ENCODE results near the gene SKI.
"Not testable (repeated sequence)": the region's sequence is repeated elsewhere in the genome, so short reads cannot be mapped to it uniquely, and the experiment has no call there.

The SKI gene

DNA sequence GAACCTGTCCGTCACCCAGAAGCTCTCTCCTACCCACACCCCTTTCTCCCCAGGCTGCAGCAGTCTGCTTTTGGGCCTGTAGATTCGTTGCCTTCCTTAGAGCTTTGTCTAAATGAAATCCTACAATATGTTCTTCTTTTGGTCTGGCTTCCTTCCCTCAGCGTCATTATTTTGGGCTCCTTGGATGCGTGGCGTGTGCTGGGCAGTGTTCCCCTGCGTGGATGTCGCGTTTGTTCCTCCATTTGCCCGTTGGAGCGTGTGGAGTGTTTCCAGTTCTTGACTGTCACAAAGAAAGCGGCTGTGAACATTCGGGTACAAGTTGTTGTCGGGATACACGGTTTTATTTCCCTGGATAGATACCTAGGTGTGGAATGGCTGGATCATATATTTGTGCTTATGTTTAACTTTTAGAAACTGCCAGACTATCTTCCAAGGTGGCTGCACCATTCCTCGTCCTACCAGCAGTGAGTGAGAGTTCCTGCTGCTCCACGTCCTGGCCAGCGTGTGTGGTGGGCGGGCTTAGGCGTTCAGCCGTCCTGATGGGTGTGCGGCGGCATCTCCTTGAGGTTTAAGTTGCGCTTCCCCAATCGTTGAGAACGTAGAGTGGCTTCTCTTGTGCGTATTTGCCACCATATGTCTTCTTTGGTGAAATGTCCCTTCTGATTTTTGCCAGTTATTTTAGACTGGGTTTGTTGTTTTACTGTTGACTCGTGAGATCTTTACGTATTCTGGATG, 31.7 kb downstream of the SKI start:
- no peak for DNase-seq (ENCODE audit: low read depth in 2 of 2)

DNA sequence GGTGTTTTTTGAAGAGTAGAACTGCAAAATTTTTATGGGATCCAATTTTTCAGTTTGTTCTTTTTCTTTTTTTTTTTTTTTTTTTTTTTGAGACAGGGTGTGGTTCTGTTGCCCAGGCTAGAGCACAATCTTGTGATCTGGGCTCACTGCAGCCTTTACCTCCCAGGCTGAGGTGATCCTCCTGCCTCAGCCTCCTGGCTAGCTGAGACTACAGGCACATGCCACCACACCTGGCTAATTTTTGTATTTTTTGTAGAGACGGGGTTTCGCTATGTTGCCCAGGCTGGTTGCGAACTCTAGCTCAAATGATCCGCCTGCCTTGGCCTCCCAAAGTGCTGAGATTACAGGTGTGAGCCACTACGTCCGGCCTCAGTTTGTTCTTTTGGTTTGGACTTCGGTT, 32.4 kb downstream of the SKI start:
- not testable (repeated sequence) for DNase-seq (ENCODE audit: low read depth in 2 of 2)

DNA sequence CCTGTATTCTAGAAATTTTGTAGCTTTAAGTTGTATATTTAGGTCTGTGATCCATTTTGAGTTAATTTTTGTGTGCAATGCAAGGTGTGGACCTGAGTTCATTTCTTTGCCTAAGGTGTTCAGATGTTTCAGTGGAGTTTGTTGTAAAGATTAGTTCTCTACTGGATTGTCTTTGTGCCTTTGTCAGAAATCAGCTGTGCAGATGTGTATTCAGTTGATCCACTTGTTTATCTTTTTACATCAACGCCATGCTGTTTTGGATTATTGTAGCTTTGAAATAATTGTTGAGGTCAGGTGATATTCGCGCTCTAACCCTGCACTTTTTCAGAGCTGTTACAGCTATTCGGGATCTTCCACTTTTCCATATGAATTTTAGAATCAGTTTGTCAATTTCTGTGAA, 32.8 kb downstream of the SKI start:
- DNase-seq (ENCODE audit: low read depth in 2 of 2) = no peak

DNA sequence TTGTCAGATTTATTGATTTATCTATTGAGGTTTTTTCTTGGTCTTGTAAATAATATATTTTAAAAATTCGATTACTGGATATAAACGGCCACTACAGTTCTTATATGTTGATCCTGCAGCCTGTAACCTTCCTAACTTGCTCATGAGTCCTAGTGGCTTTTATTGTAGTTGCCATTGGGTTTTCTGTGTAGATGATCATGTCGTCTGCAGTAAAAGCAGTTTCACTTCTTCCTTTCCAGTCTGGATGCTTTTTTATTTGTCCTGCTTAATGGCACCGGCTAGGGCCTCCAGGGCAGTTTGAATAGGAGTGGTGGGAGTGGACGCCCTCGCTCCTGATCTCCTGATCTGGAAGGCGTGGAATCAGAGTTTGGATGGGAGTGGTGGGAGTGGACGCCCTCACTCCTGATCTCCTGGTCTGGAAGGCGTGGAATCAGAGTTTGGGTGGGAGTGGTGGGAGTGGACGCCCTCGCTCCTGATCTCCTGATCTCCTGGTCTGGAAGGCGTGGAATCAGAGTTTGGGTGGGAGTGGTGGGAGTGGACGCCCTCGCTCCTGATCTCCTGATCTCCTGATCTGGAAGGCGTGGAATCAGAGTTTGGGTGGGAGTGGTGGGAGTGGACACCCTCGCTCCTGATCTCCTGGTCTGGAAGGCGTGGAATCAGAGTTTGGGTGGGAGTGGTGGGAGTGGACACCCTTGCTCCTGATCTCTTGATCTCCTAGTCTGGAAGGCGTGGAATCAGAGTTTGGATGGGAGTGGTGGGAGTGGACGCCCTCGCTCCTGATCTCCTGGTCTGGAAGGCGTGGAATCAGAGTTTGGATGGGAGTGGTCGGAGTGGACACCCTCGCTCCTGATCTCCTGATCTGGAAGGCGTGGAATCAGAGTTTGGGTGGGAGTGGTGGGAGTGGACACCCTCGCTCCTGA, 33.6 kb downstream of the SKI start:
- DNase-seq (ENCODE audit: low read depth in 2 of 2) = not testable (repeated sequence)

DNA sequence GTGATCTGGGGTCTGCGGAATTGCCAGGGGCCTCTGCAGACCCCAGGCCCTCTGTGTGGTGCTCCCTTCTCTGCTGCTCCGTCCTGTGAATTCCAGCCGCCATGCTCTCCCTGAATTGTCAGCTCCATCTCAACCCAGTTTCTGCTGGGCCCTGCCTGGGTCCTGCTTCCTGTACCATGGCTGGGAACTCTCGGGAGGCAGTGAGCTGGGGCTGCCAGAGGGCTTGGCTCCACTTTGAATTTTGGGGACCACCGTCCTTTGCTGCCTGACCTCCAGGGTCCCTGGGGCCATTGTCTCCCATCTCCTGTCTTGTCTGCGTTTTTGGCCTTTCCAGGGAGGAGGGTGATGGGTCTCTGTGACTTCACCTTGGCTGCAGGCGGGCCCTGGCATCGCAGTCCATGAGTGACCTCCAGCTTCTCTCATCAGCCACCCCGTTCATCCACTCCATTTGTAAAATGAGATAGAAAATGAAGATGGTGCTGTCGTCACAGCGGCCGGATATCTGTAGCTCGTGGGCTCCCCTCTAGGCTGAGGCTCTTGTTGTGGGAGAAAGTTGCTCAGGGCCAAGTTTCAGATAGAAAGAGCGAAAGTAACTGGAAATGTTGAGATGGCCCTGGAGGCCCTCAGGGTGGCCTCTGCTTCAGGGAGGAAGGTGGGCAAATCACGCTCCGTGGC, 38.3 kb downstream of the SKI start:
- DNase-seq (ENCODE audit: low read depth in 2 of 2) = no peak

DNA sequence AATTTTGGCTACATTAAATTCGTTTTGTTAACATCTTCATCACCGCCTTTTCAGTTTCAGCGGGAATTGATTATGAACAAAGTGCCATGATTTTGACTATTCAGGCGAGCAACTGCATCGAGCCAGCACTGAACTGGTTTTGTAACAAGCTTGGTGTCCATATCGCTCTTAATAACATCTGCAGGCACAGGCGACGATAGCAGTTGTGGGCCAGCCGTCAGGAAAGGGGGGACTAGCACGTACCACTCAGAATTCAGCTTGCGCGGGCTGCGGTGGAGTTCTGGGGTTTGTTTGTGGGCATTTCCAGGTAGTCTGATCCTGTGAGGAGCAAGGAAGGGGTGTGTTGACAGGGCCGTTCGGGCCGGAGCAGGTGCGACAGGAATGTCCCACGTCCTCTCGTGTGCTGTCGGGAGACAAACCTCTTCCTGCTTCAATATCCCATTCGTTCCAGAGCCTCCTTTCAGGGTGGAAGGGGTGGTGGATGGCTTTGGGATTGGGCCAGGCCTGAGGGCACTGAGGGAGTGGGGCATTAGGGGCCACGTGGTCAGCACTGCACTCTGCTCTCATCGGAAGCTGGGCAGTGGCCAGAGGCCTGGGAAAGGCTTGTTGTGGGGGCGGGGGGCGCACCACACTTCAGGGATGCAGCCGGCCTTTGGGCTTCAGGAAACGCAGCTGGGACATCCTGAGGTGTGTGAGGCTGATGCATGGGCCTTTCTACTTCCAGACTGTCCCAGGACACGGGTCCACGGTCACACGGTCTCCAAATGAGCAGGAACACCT, 39.1 kb downstream of the SKI start:
- DNase-seq (ENCODE audit: low read depth in 2 of 2) = no peak

DNA sequence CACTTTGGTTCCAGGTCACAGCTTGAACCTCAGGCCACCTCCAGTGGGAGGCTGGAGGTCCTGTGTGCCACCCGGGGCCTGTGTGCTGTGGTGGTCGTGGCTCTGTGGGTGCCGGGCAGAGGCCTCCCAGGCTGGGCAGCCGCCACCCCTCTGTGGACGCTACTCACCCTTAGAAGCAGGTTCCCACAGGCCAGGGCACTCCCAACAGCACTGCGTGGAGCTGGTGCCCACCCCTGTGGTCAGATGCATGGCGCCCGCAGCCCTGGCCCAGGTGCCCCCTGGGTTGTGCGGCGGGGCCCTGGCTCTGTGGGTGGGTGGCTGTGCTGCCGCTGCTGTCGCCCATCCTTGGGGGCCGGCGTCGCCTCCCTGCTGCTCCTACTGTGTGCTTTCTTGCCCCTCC, 39.7 kb downstream of the SKI start:
- DNase-seq (ENCODE audit: low read depth in 2 of 2) = no peak

DNA sequence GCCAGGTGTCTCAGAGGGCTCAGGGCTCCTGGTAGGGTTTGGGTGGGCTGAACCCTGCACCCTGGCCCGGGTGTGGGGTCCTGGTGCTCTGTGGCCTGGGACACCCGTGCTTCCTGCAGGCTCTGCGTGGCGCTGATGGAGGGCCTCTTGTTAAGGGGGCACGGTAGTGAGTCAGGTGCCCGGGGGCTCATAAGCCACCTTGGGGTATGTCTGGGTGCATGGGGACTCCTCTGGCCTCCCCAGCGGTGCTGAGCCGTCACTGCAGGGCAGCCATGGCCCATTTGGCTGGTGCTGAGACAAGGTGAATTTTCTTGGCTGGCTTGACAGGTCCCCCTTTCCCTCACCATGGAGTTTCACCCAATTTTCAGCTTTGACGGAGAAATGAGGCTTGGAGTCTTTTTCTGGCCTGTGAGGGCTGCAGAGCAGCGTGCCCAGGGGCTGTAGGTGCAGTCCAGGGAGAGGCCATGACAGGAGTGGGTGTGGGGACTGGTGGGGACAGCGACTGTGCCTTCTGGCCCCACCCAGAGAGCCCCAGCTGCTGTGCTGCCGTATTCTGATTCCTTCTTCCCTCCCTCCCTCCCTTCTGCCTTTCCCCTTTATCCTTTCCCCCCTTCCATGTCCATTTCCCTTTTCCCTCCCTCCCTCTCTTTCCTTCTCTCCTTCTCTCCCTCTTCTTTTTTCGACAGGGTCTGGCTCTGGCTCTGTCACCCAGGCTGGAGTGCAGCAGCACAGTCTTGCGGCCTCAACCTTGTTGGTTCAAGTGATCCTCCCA, 40.4 kb downstream of the SKI start:
- no peak for DNase-seq (ENCODE audit: low read depth in 2 of 2)

DNA sequence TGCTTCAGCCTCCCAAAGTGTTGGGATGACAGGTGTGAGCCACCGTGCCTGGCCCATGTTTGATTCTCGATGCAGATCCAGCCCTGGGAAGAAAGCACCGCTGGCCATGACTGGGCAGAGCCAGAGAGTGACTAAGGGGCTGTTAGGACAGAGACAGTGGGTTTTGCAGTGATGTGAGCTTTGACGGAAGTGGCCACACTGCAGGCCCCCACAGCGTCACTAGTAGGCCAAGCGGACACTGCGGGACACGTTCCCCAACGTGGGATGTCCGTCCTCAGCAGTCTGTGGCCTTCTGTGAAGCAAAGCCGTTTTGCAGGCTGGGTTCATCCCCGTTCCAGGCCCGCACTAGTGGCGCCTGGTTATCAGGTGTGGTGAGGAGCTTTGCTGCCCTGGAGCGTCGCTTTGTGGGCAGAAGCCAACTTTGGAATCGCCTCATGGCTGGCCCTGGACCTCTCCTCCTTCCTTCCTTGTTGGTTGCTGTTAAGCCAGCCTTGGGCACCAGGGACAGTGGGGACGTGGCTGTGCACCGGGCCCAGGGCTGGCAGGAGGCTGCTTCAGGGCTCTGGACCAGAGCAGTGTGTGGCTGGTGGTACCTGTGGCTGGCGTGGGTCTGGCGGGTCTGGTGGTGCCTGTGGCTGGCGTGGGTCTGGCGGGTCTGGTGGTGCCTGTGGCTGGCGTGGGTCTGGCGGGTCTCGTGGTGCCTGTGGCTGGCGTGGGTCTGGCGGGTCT, 41.2 kb downstream of the SKI start:
- DNase-seq (ENCODE audit: low read depth in 2 of 2) = no peak

DNA sequence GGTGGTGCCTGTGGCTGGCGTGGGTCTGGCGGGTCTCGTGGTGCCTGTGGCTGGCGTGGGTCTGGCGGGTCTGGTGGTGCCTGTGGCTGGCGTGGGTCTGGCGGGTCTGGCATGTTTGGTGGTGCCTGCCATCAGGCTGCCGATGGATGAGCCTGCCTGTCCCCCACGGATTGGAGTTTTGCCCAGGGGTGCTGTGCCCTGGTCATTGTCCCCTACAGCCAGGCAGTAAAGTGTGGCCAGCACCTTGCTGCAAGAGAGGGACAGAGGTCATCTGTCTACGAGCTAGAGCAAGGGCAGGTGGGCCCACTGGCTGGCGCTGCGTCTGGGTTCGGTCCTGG, 41.8 kb downstream of the SKI start:
- no peak for DNase-seq (ENCODE audit: low read depth in 2 of 2)

DNA sequence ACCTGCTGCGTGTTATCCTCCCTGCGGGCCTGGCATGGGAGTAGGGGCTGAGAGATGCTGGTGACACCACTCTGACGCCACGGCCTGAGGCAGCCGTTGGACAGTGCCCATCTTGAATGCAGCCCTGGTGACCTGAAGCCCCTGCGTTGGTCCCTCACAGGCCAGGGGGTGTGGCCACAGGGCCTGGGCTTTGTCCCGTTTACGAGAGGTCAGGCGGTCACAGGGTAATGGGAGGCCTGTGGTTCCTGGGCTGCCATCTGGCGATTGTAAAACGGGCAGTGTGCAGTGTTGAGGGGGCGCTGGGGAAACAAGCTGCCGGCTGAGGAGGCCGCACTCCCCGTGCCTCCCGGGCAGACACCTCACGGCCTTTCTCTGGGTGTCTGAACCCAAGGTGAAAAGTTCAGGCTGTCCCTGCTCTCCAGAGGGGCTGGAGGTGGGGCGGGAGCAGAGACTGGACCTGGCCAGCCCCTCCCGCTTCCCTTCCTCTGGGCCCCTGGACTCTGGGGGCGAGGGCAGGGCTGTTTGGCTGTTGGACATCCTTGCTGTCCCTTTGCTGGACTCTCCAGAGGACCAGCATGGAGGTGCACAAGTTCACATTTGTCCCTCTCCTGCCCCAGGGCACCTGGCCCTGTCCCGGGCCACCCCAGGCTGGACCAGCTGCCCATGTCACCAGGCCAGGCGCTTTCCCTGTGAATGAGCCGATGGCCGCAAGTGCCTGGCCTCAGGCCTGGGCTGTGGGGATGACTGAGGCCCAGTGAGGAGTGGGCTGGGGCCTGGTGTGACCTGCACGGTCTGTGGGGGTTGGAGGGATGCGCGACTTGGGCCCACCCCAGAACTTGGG, 42.4 kb downstream of the SKI start:
- no peak for DNase-seq (ENCODE audit: low read depth in 2 of 2)

DNA sequence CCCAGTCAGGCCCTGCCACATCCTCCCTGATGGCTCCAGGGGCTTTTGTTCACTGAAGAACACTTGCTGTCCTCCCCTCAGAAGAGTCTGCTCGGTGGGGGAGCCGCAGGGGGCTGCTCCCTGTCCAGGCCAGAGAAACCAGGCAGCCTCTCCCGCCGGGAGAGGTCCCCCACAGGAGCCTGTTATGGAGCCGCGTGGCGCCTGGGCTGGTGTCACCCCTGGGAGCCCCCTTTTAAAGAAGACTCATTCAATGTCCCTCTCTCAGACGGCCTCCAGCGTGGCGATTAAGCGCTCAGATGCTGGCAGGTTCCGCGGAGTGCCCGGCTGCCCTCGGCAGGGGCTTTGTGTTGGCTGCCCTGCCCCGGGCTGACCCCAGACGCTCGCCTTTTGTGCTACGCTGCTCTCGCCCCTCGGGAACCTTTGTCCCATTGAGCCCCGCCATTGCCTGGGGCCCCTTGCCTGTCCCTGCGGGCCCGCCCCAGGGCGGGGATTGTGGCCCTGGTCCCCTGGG, 43.1 kb downstream of the SKI start:
- no peak for DNase-seq (ENCODE audit: low read depth in 2 of 2)

DNA sequence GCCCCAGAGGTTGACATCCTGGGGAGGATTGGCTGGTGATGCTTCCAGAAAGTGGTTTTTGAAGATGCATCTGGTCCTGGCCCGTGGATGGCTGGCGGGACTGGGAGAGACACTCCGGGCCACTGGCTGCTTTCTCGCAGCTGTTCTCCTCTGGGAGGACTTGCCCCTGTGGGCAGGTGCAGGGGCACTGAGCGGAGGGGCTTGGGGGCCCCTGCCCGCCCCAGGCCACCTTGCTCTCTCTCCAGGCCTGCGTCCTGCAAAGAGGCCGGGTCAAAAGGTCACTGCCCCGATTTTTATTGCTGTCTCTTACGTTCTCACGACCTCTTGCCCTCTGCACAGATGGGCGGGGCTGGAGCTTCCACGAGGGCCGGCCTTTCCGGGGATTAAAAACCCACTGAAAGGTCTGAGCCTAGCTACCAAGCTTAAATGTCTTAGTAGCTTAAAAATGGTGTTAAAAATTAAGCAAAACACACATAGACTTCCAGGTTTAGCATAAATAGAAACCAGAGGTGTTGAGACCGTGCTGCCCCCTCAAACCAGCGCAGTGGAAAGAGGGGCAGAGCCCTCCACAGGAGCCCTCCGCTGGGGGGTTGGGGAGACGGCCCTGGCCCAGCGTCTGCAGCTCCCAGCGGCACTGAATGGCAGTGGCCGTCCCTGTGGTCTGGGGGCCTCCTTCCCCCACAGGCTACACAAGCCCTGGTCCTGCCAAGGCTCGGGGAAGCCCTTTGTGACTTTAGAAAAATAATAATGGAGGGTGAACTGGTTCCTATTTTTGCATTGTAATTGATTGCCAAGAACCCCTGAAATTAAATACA, 43.9 kb downstream of the SKI start:
- DNase-seq (ENCODE audit: low read depth in 2 of 2) = no peak

DNA sequence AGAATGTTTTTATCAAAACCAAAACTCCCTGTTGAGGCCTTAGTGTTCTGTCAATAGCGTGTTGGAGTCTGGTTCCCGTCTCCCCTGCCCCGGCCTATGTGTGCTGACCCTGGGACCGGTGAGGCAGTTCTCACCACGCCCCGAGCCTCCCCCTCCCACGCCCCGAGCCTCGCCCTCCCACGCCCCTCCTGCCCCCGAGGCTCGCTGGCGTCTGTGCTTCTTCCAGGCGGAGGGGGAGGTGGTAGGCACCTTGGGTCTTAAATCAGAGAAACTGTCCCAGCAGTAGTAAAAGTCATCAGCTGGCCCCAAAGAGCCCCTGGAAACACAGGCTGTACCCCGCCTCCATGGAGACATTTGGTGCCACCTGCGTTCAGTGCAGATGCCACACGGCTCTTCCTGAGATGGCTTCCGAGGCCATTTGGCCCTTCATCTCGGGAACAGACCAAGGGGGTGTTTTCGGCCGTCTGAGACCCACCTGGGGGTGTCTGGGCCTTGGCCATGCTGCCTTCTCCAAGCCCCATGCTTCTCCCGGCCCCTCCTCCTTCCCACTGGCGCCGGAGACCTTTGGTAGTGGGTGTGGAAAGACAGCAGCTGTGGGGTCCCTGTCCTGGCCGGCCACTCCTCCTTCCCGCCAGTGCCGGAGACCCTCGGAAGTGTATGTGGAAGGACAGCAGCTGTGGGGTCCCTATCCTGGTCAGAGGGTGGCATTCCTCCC, 44.7 kb downstream of the SKI start:
- no peak for DNase-seq (ENCODE audit: low read depth in 2 of 2)

DNA sequence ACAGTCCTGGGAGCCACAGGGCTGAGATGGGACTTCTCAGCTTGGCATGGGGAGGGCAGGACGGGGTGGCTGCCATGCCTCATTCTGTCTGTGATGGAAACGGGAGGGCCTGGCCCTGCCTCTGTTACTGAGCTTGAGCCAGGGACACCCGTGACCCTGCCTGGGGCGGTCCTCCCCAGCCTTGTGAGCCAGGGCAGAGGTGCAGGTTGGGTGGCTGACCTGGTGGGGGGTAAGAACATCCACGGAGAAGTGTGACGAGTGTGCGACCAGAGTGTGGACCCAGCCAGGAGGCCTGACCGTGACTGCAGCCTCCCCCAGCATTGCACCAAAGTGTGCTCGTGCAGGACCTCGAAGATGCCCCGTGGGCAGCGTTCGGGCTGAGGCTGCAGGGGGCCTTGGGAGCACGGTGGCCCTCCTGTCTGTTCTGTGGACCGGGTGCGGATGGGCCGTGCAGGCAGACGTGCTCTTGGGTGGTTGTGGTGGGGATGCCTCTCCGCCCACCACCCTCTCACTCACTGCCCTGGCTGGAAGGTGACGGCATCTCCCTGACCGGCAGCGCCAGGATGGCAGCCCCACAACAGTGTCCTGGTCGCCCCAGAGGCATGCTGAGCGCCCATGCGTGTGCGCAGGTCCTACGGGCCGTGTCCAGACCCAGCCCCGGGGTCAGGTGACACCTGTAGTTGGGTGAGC, 45.4 kb downstream of the SKI start:
- DNase-seq (ENCODE audit: low read depth in 2 of 2) = no peak

DNA sequence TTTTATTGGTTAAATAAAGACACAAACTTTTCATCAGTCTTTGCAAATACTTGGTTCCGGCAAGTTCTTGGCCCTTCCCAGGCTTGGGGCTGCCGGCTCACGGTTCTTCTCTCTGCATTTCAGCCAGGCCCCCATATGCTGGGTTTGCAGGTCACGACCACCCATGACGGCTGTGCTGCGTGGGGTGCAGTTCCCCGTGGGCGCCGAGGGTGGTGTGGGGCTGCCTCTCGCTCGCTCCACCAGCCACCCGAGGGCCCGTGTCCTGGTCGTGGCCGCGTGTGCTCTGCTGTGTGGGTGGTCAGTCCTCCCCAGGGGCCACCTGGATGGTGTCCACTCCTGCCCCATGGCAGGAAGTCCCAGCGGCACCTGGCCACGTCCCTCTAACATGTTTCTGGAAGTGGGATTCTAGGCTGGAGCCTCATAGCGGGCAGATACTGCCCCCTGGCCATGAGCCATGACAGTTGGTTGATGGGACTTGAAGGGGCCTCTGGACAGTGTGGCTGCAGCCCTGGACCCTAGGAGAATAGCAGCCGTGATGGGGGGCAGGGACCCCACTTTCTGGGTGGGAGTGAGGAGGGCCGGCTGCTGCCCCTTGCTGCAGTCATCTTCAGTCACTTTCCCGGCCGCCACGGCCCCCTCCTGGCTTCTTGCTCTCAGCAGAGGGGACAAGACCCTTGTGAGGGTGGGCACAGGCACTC, 46.3 kb downstream of the SKI start:
- DNase-seq (ENCODE audit: low read depth in 2 of 2) = no peak

All from stimulated activated CD4-positive, alpha-beta T cell treated with anti-CD3 and anti-CD28 coated beads, Interleukin-12 subunit alpha, Interleukin-12 subunit beta, amount 100 ng/mL, for 24 hours (primary cell).